Measurements from ENCODE around the gene ABI3BP.

DNA sequence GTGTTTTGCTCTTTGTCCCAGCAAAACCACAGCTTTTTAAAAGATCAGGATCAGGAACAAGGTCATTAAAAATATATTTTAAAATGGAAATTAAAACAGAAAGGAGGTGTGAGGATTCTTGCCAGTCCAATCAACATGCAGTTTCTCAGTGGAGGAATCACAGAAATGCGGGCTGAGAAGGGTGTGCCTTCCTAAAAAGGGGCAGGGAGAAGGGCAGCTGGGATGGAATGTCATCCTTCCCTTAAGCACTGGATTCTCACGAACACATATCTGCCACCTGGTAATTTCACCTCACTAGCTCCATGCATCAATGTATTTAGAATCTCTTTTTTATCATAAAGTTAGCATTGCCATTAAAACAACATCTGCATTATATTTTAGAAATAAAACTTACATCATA lies 21.4 kb downstream of the ABI3BP start:
- TF ChIP-seq, protein P1, sequence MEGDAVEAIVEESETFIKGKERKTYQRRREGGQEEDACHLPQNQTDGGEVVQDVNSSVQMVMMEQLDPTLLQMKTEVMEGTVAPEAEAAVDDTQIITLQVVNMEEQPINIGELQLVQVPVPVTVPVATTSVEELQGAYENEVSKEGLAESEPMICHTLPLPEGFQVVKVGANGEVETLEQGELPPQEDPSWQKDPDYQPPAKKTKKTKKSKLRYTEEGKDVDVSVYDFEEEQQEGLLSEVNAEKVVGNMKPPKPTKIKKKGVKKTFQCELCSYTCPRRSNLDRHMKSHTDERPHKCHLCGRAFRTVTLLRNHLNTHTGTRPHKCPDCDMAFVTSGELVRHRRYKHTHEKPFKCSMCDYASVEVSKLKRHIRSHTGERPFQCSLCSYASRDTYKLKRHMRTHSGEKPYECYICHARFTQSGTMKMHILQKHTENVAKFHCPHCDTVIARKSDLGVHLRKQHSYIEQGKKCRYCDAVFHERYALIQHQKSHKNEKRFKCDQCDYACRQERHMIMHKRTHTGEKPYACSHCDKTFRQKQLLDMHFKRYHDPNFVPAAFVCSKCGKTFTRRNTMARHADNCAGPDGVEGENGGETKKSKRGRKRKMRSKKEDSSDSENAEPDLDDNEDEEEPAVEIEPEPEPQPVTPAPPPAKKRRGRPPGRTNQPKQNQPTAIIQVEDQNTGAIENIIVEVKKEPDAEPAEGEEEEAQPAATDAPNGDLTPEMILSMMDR (IDR thresholded peaks at IDR 0.05), result no peak
- no peak for TF ChIP-seq POLR2AphosphoS5 (IDR thresholded peaks at IDR 0.05; ENCODE audit: insufficient read depth in 1 of 2, low read depth in 1 of 2)
- no peak for TF ChIP-seq POLR2A (IDR thresholded peaks at IDR 0.05)

Measured in vagina (tissue), 2 donors.